Measurements from ENCODE around the gene MTERF4. TPM values are rescaled to one million over a fixed set of nuclear protein-coding genes. Genes with fewer than 3 reads are reported as not detected.
A peak's percentile ranks its signal among the peaks of the same experiment; 100 is the strongest.
"Not testable (repeated sequence)": the region's sequence is repeated elsewhere in the genome, so short reads cannot be mapped to it uniquely, and the experiment has no call there.

The MTERF4 gene
- total RNA-seq, 3 donors from 2014 or later: 25.4 to 41.7 (median 32.2) TPM

GRCh38 chr2:241095594-241096290, 6.3 kb downstream of the MTERF4 start:
- Histone ChIP-seq H3K4me1 (ENCODE audit: low read depth) (peaks cover 6% of the 10 kb centered on the region), H3K9me3 (no peaks in the 10 kb centered on the region), H3K4me3 (no peak overlapping the region), H3K36me3 (ENCODE audit: low read depth) (no peaks in the 10 kb centered on the region)
- intact Hi-C loops (cut with DNase I, micrococcal nuclease): no loop called here
- ATAC-seq (peak; percentile 55), DNase-seq (no peak)
- no peak for TF ChIP-seq CTCF (IDR thresholded peaks at IDR 0.05)

- ATAC-seq (no peak), DNase-seq (no peak)
- Histone ChIP-seq H3K36me3 (ENCODE audit: low read depth) (no peaks in the 10 kb centered on the region), H3K4me1 (ENCODE audit: low read depth) (no peaks in the 10 kb centered on the region), H3K4me3 (no peak overlapping the region), H3K9me3 (no peaks in the 10 kb centered on the region)
- intact Hi-C loops (cut with DNase I, micrococcal nuclease): no loop called here
- TF ChIP-seq CTCF (IDR thresholded peaks at IDR 0.05): no peak
Observed at GRCh38 chr2:241094924-241095420, 7.1 kb downstream of the MTERF4 start.

- no peak for TF ChIP-seq CTCF (IDR thresholded peaks at IDR 0.05)
- Histone ChIP-seq H3K36me3 (ENCODE audit: low read depth) (no peaks in the 10 kb centered on the region), H3K4me3 (no peak overlapping the region), H3K4me1 (ENCODE audit: low read depth) (no peaks in the 10 kb centered on the region), H3K9me3 (no peaks in the 10 kb centered on the region)
- no peak for ATAC-seq
- intact Hi-C loops (cut with DNase I, micrococcal nuclease): no loop called here
- no peak for DNase-seq
Observed at GRCh38 chr2:241094172-241094571, 7.9 kb downstream of the MTERF4 start.

- ATAC-seq; intact Hi-C loops (cut with DNase I, micrococcal nuclease); H3K4me3 ChIP-seq; H3K9me3 ChIP-seq; DNase-seq; H3K4me1 ChIP-seq (ENCODE audit: low read depth); H3K36me3 ChIP-seq (ENCODE audit: low read depth): not testable (repeated sequence)
Observed at GRCh38 chr2:241093133-241093781, 8.8 kb downstream of the MTERF4 start.

GRCh38 chr2:241092677-241093076, 9.4 kb downstream of the MTERF4 start:
- no peak for TF ChIP-seq CTCF (IDR thresholded peaks at IDR 0.05)
- Histone ChIP-seq H3K9me3 (no peaks in the 10 kb centered on the region), H3K4me1 (ENCODE audit: low read depth) (no peaks in the 10 kb centered on the region), H3K36me3 (ENCODE audit: low read depth) (no peaks in the 10 kb centered on the region), H3K4me3 (no peak overlapping the region)
- no peak for ATAC-seq
- DNase-seq: no peak
- intact Hi-C loops (cut with DNase I, micrococcal nuclease): no loop called here

GRCh38 chr2:241091734-241092445, 10.2 kb downstream of the MTERF4 start:
- TF ChIP-seq CTCF (IDR thresholded peaks at IDR 0.05): no peak
- Histone ChIP-seq H3K9me3 (no peaks in the 10 kb centered on the region), H3K4me3 (no peak overlapping the region), H3K4me1 (ENCODE audit: low read depth) (no peaks in the 10 kb centered on the region), H3K36me3 (ENCODE audit: low read depth) (no peaks in the 10 kb centered on the region)
- intact Hi-C loops (cut with DNase I, micrococcal nuclease): no loop called here
- DNase-seq (no peak), ATAC-seq (no peak)
